Measurements from ENCODE around the gene EGLN3. TPM values are rescaled to one million over a fixed set of nuclear protein-coding genes. Genes with fewer than 3 reads are reported as not detected.
"Not testable (repeated sequence)": the region's sequence is repeated elsewhere in the genome, so short reads cannot be mapped to it uniquely, and the experiment has no call there.

EGLN3 gene
- total RNA-seq, 2 experiments from 2014 or later = 1.4 to 1.7 TPM

DNA sequence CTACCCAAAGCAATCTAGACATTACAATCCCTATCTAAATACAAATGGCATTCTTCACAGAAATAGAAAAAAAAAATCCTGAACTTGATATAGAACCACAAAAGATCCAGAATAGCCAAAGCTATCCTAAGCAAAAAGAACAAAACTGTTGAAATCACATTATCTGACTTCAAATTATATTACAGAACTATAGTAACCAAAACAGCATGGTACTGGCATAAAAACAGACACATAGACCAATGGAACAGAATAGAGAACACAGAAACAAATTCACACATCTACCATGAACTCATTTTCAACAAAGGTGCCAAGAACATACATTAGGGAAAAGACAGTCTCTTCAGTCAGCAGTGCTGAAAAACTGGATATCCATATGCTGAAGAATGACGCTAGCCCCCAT lies 19.0 kb upstream of the EGLN3 start:
- not testable (repeated sequence) for H3K4me1 Mint-ChIP-seq, H3K27ac Mint-ChIP-seq

GRCh38 chr14:33968722-33969121 lies 17.8 kb upstream of the EGLN3 start:
- Mint-ChIP-seq H3K9me3 (peaks cover 6% of the 10 kb centered on the region), H3K36me3 (no peaks in the 10 kb centered on the region), H3K4me1 (no peaks in the 10 kb centered on the region), H3K27ac (no peak overlapping the region), H3K27me3 (peaks cover 3% of the 10 kb centered on the region), H3K4me3 (no peak overlapping the region)
- no peak for DNase-seq

More for the DNA sequence above, 19.0 kb upstream of the EGLN3 start:
- not testable (repeated sequence) for H3K4me3 Mint-ChIP-seq, H3K27me3 Mint-ChIP-seq, DNase-seq, H3K36me3 Mint-ChIP-seq, H3K9me3 Mint-ChIP-seq

GRCh38 chr14:33967138-33967537 lies 16.3 kb upstream of the EGLN3 start:
- Mint-ChIP-seq H3K4me1 (no peaks in the 10 kb centered on the region), H3K36me3 (no peaks in the 10 kb centered on the region), H3K27me3 (peaks cover 3% of the 10 kb centered on the region), H3K4me3 (no peak overlapping the region), H3K27ac (no peak overlapping the region), H3K9me3 (peaks cover 10% of the 10 kb centered on the region)
- no peak for DNase-seq

GRCh38 chr14:33966276-33966675 lies 15.4 kb upstream of the EGLN3 start:
- no peaks in the 10 kb centered on the region for H3K36me3 Mint-ChIP-seq
- no peaks in the 10 kb centered on the region for H3K4me1 Mint-ChIP-seq
- no peak overlapping the region for H3K4me3 Mint-ChIP-seq
- peaks cover 10% of the 10 kb centered on the region for H3K9me3 Mint-ChIP-seq
- DNase-seq = no peak
- peaks cover 3% of the 10 kb centered on the region for H3K27me3 Mint-ChIP-seq
- no peak overlapping the region for H3K27ac Mint-ChIP-seq

GRCh38 chr14:33964599-33965317 lies 13.9 kb upstream of the EGLN3 start:
- Mint-ChIP-seq H3K36me3 (no peaks in the 10 kb centered on the region), H3K27me3 (peaks cover 10% of the 10 kb centered on the region), H3K9me3 (peaks cover 5% of the 10 kb centered on the region), H3K4me3 (no peak overlapping the region), H3K4me1 (no peaks in the 10 kb centered on the region), H3K27ac (no peak overlapping the region)
- DNase-seq = no peak

- Mint-ChIP-seq H3K4me3 (no peak overlapping the region), H3K36me3 (no peaks in the 10 kb centered on the region), H3K27me3 (peaks cover 10% of the 10 kb centered on the region), H3K9me3 (peaks cover 4% of the 10 kb centered on the region), H3K4me1 (no peaks in the 10 kb centered on the region), H3K27ac (no peak overlapping the region)
- no peak for DNase-seq
These were observed 13.0 kb upstream of the EGLN3 start for GRCh38 chr14:33963892-33964291.

DNA sequence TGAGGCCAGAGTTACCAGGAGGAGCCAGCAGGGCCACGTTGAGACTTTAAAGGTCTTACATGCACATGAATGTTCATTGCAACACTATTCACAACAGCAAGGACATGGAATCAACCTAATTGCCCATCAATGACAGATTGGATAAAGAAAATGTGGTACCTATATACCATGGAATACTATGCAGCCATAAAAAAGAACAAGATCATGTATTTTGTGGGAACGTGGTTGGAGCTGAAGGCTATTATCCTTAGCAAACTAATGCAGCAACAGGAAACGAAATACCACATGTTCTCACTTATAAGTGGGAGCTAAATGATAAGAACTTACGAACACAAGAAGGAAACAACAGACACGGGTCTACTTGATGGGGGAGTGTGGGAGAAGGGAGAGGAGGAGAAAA lies 11.6 kb upstream of the EGLN3 start:
- H3K9me3 Mint-ChIP-seq, H3K36me3 Mint-ChIP-seq, DNase-seq, H3K4me3 Mint-ChIP-seq, H3K27ac Mint-ChIP-seq, H3K4me1 Mint-ChIP-seq: not testable (repeated sequence)
- peaks cover 10% of the 10 kb centered on the region for H3K27me3 Mint-ChIP-seq

DNA sequence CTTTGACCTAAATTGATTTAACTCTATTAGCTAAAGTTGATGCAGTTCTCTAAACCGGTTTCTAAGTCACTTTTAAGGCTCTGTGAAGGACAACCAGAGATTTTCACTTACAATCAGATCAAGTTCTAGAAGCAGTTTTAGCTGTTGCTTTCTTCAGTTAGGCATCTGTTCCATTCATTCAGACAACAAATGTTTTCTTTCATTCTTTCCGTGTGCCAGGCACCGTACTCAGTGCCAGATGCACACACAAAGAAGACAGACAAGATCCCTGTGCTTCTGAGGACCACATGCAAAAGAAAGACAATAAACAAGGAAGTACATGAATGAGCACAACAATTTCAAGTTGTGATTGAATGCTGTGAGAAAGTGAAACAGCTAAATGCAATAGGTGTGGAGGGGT lies 11.1 kb upstream of the EGLN3 start:
- no peaks in the 10 kb centered on the region for H3K4me1 Mint-ChIP-seq
- no peak overlapping the region for H3K4me3 Mint-ChIP-seq
- no peak for DNase-seq
- peaks cover 7% of the 10 kb centered on the region for H3K27me3 Mint-ChIP-seq
- H3K27ac Mint-ChIP-seq = no peak overlapping the region
- H3K9me3 Mint-ChIP-seq = peaks cover 4% of the 10 kb centered on the region
- H3K36me3 Mint-ChIP-seq = no peaks in the 10 kb centered on the region

DNA sequence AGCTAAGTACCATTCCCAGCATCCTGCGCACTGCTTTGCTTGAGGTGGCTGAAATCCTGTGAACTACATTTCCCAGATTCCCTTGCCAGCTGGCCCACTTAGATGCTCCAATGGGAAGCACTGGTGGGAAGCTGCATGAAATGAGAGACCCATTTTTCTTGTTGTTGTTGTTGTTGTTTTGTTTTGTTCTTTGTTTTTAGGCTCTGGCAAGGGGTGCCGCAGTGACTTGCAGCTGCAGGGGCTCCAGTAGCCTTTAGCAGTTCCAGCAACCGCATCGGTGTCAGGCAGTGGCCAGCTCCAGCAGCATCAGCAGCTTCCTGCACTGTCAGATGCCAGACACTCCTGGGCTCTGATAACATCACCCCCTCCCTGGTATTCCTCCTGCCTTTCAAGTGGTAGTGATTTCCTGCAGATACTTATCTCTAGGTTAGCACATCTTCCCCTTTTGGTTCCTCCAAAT lies 8.8 kb upstream of the EGLN3 start:
- Mint-ChIP-seq H3K36me3 (no peaks in the 10 kb centered on the region), H3K4me3 (no peak overlapping the region), H3K27me3 (peaks cover 19% of the 10 kb centered on the region), H3K27ac (no peak overlapping the region), H3K4me1 (no peaks in the 10 kb centered on the region), H3K9me3 (peaks cover 4% of the 10 kb centered on the region)
- DNase-seq = no peak

- no peak for DNase-seq
- H3K36me3 Mint-ChIP-seq = no peaks in the 10 kb centered on the region
- H3K4me1 Mint-ChIP-seq = no peaks in the 10 kb centered on the region
- no peak overlapping the region for H3K27ac Mint-ChIP-seq
- no peak overlapping the region for H3K4me3 Mint-ChIP-seq
- peaks cover 23% of the 10 kb centered on the region for H3K27me3 Mint-ChIP-seq
- peaks cover 4% of the 10 kb centered on the region for H3K9me3 Mint-ChIP-seq
These were observed 7.8 kb upstream of the EGLN3 start for GRCh38 chr14:33958605-33959226.

DNA sequence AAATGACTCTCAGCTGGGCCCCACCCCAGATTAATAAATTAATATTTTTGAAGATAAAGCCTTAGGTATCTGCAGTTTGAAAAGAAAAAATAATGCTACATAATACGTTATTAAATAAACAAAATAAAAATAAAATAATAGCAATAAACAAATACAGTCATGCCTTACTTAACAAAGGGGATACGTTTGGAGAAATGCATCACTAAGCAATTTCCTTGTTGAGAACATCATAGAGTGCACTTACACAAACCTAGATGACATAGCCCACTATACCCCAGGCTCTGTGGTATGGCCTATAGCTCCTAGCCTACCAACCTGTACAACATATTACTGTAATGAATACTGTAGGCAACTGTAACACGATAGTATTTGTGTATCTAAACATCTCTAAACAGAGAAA lies 7.1 kb upstream of the EGLN3 start:
- Mint-ChIP-seq H3K4me3 (no peak overlapping the region), H3K27ac (no peak overlapping the region), H3K4me1 (no peaks in the 10 kb centered on the region), H3K27me3 (peaks cover 29% of the 10 kb centered on the region), H3K36me3 (no peaks in the 10 kb centered on the region), H3K9me3 (peaks cover 4% of the 10 kb centered on the region)
- no peak for DNase-seq

- H3K4me3 Mint-ChIP-seq = no peak overlapping the region
- H3K27ac Mint-ChIP-seq = no peak overlapping the region
- no peaks in the 10 kb centered on the region for H3K36me3 Mint-ChIP-seq
- peaks cover 36% of the 10 kb centered on the region for H3K27me3 Mint-ChIP-seq
- H3K4me1 Mint-ChIP-seq = no peaks in the 10 kb centered on the region
- DNase-seq = no peak
- no peaks in the 10 kb centered on the region for H3K9me3 Mint-ChIP-seq
These were observed 6.4 kb upstream of the EGLN3 start for GRCh38 chr14:33957299-33957698.

GRCh38 chr14:33956640-33957039 lies 5.8 kb upstream of the EGLN3 start:
- Mint-ChIP-seq H3K27me3 (peaks cover 43% of the 10 kb centered on the region), H3K36me3 (no peaks in the 10 kb centered on the region), H3K27ac (no peak overlapping the region), H3K9me3 (no peaks in the 10 kb centered on the region), H3K4me1 (peaks cover under 1% of the 10 kb centered on the region), H3K4me3 (no peak overlapping the region)
- no peak for DNase-seq

- no peak for DNase-seq
- Mint-ChIP-seq H3K4me1 (peaks cover 2% of the 10 kb centered on the region), H3K4me3 (no peak overlapping the region), H3K27me3 (peaks cover 61% of the 10 kb centered on the region), H3K36me3 (no peaks in the 10 kb centered on the region), H3K27ac (no peak overlapping the region), H3K9me3 (no peaks in the 10 kb centered on the region)
These were observed 3.2 kb upstream of the EGLN3 start for GRCh38 chr14:33954016-33954598.

- H3K27ac Mint-ChIP-seq = no peak overlapping the region
- DNase-seq = no peak
- H3K9me3 Mint-ChIP-seq = no peaks in the 10 kb centered on the region
- peaks cover 3% of the 10 kb centered on the region for H3K4me1 Mint-ChIP-seq
- no peak overlapping the region for H3K4me3 Mint-ChIP-seq
- no peaks in the 10 kb centered on the region for H3K36me3 Mint-ChIP-seq
- peaks cover 76% of the 10 kb centered on the region for H3K27me3 Mint-ChIP-seq
These were observed 1.7 kb upstream of the EGLN3 start for GRCh38 chr14:33952541-33952940.
